HG02759 (cell line): ENCODE results near the gene PCDH9.

Source experiments
- ATAC-seq: cut with Tn5 transposase; IDR thresholded peaks from one replicate; pipeline ENCODE4 v1.9.1; 2021; ENCODE audit warnings: mild to moderate bottlenecking, moderate library complexity; ENCODE audit not compliant: unreplicated experiment

PCDH9 gene

DNA sequence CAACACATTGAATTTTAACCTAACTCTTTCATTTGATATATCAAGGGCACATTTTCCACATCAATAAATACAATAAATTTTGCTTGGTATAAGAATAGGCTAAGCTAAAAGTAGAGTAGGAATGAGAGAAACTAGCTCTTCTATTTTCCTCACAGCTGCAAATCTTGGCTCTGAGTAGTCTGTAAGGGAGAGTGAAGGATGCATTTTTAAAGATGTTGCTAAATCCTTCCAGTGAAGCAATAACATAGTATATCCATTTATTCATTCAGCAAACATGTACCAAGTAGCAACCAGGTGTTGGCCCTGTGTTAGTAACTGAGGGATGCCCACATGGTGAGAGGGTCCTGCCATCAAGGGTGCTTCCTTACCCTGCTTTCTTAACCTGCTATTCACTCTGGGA lies 799.9 kb downstream of the PCDH9 start:
- ATAC-seq, result no peak

DNA sequence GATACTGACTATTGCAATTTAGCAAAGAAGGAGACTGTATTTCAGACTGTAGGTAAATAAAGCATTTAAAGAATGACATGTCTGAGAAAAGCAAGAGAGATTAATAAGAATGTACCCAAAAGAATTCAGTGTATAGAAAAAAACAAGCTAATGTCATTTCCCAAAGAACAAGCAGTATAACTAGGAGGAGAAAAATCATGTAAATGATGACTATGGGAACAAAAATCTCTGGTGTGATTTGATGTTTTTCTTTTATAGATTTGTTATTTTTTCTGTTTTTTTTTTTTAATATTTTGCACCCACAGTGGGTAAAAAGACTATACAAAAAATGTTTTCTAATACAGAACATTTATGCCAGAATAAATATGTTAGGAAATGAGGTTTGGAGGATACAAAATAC lies 801.0 kb downstream of the PCDH9 start:
- ATAC-seq, result no peak

DNA sequence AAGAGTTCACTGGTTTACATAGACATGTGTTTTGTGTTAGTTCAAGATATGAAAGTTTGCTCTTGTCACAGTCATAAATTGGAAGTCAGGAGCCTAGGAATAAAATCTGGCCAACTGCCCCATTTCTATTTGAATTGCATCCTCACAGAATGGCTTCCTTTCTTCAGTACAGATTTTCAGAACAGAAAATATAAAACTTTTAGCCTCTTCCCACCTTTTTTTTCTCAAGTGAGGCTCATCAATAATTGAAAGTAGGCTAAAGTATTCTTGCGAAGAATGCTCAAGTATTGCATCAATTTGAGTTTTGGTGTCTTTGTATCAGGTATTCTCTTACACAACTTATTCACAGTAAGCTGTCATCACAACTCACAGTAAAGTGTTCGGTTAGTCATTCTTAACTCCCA lies 802.7 kb downstream of the PCDH9 start:
- ATAC-seq, result no peak

DNA sequence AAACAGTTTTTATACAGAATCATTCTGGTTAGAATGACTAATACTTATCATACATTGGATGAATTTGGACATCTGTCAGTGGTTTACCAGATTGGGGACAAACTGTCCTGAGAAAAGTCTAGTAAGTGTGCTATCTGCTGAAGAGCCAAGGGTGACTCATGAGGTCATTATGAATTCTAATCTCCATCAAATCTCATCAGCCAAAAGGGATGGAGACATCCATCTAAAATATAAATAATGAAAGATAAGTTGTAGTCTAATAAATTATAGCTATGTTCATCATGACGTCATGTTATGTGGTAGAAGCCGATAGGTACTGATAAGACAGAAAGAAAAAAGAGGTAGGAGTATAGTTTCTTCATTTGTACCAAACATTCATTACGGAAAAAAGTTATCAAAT lies 804.4 kb downstream of the PCDH9 start:
- ATAC-seq, result no peak

DNA sequence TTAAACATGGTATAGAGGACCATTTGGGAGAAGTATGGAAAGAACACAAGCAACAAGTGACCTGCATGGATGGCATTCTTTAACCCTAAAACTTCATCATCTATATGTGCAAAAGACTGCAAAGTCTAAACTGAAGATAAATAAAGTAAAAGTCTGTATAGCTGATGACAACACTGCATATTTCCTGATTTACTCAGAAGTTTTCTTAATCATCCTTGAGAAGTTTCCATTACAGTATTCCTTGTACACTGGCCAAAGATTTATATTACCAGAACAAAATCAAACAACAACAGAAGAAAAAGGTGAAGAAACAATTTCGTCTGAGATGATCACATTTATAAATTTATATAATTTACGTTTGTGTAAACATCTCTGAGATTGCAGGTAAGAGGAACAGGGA lies 805.7 kb downstream of the PCDH9 start:
- no peak for ATAC-seq

DNA sequence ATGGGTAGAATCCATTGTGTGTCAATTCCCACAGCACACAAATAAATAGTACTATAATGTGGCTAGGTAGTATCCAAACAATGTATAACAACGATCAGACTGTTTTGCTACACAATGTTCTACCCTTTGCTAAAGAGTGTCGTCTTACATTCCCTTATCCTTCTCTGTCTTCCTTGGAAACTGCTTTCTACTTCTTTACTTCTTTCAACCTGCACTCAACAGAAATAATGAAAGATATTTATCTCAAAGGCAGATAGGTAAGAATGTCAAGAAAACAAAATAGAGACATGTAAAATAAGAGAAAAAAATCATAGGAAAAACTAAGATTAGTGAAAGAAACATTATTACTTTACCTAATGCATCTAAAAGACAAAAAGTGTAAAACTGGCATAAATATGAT lies 814.7 kb downstream of the PCDH9 start:
- ATAC-seq, result no peak

DNA sequence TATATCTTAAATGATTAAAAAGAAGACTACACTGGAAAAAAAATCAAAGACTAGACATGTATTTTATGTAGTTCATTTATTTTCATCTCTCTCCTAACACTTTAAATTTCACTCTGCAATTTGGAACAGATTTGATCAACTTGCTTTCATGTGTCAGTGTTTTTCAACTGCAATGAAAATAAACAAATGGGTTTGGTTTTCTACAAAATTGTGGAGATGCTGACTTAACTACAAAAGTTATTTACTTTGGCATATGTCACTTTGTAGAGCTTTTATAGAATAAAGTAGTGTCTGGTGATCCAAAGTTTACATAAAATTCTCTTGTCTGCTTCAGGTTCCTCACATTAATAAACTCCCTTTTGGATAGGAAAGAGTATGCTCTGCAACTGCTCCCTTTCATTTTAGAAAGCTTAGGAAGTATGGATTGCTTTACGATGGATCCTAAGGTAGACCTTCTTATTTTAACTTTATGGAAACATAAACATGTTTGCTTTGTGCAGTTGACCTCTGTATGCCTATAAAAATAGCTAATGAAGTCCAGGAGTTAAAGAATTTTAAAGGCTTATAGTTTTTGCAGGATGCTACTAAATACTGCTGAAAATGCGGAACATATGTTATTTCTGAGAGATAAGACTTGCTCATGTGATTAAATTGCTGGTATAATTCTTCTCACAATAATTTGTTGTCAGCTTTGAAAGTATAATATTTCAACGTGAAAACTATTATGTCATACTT lies 815.9 kb downstream of the PCDH9 start:
- ATAC-seq, result no peak

DNA sequence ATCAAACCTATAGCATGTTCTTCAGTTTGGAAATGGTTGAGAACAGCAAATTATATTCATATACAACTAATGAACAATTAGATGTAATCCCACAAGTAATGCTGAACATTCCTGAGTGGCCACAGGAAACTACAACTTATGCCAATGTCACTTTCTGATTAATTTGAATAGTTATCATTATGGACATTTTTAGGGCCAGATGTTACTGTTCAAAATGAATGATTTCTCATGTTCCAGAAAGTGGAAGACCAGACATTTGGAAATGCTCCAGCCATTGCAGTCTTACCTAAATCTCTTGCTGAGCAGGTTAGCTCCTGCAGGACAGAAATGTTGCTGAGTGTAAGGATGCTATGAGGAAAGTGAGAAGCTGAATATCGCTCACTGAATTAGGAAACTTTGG lies 819.8 kb downstream of the PCDH9 start:
- ATAC-seq, result no peak

DNA sequence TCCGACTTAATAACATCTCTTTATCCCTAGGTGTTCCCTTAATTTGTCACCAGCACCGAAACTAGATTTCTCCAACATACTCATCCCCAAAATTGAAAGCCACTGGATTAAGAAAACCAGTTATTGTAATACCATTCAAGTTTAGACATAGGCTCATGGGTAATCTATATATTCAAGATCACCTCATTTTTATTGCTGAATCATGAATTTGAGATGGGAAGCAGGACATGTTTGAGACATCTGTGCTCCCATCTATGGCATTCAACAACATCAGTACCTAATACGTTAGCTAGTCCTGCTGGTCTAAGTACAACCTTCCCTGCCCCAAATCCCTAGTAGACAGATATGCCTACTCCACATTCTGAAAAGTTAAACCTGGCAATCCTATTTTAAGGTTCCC lies 820.6 kb downstream of the PCDH9 start:
- ATAC-seq, result no peak

DNA sequence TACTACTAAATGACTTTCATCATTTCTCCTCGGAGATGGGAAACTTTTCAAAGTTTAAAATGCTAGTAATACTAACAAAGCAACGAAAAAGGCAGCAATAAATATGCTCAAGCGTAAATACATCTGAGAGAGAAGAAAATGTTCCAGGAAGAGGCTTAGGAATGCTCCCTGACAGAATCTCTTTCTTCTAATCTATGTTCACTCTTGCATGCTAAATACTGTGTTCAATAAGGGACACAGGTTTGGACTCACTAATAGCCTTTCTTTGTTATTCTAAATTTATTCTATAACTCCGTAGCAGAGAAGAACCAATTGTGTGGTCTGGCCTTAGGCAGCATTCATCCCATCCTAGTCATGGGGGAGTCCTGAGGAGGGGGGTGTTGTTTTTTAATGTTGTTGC lies 823.0 kb downstream of the PCDH9 start:
- no peak for ATAC-seq

DNA sequence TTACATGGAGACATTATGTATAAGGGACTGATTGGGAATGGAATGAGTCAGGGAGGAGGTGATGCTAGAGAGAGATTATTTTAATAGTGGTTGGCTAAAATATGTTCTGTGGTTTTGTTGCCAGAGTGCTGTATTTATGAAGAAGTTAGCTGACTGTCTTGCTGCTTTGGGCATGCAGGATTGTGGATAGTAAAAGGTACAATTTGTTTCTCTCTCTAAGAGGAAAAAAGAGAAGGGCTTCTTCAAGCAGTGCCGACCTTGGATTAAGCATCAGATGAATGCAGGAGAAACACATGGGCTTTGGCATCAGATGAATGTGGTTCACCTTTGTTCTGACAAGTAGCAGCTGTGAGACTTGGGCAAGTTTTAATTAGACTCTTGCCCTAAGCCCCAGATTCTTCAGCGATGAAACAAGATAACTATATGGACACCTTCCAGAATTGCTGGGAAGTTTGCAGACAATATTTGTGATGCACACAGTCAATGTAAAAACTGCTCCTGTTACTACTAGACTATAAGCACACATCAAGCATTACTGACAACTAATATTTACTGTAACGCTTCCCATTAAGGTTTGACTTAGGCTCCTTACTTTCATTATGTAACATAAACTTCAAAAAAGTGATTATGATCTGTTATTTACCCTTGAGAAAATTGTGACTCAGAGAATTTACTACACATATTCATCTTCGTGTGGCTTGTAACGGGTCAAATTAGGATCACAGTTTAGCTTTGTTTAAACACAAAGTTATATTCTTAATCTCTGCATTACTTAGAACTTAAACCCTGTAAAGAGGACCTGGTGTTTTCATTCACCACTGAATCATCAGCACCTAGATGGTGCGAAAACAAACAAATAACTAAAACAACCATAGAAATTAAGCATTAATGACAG lies 824.0 kb downstream of the PCDH9 start:
- no peak for ATAC-seq

DNA sequence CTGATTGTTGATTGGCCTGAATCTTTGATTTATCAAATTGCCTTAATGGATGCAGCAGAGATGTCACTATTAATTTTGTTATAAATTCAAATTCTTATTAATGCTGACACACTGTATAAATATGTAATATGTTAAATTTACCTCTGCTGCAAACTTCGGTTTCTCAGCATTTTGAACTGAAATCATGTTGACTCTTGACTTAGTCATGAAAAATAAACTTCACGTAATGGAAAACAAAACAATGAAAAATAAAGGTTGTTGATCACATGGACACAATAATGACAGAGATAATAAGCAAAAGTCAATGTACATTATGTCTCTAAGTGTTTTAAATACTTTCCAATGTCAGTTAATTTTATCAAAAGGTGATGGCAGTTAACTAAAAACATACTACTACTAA lies 827.6 kb downstream of the PCDH9 start:
- no peak for ATAC-seq

DNA sequence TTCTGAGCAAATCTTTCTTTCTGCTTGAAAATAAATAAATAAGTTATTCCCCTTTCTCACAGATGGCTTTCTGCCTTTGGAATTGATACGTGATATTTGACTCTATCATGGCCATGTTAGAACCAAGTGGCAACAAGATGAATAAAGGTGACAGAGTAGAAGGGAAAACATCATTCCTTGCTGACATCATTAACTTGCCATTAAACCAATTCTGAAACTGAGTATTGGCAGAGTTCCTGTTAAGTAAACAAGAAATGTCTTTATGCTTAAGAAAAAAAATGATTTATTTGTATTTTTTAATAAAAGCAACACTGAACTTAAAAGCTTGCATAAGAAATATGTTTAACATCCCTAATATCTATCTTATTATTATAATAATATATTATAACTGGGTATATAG lies 828.1 kb downstream of the PCDH9 start:
- ATAC-seq, result no peak

DNA sequence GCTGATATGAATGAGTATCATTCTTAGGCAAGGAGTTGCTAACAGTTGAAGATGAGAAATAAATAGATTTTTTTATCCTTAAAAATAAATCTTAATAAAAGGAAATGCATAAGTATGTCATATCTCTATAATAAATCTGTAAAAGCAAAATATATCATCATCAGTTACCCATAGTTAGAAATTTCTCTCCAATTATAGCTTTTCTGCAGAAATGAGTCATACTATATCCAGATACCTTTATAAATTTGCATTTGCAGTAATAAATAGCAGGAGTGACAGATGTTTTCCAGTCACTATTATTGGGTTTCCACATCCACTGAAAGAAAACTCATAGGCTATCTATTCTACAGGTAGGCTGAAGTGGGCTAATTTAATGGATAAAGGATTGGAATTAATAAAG lies 829.8 kb downstream of the PCDH9 start:
- ATAC-seq, result no peak

DNA sequence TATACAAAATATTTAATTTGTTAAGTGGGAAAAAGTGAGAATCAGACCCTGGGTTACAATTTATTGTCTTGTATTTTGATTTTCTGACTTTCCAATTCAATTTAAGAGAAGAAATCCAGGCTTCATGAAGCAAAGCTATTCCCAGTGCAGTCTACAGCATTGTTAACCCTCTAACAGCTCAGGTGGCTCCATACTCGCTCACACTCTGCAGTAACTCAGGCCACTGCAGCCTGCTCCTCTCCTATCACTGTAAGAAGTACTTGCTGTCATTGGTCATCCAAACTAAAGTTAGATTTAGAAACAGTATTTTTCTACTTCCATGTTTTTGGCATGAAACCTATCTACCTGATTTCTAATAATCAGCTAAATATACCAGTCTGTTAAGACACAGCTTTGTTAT lies 830.3 kb downstream of the PCDH9 start:
- no peak for ATAC-seq

DNA sequence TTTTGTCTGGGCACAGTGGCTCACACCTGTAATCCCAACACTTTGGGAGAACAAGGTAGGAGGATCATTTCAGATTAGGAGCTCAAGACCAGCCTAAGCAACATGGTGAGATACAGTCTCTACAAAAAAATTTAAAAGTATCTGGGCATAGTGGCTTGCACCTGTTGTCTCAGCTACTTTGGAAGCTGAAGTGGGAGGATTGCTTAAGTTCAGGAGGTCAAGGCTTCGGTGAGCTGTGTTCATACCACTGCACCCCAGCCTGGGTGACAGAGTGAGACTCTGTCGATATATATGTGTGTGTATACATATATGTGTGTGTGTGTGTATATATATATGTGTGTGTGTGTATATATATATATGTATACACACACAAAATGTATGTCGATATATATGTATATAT lies 833.0 kb downstream of the PCDH9 start:
- ATAC-seq, result no peak

DNA sequence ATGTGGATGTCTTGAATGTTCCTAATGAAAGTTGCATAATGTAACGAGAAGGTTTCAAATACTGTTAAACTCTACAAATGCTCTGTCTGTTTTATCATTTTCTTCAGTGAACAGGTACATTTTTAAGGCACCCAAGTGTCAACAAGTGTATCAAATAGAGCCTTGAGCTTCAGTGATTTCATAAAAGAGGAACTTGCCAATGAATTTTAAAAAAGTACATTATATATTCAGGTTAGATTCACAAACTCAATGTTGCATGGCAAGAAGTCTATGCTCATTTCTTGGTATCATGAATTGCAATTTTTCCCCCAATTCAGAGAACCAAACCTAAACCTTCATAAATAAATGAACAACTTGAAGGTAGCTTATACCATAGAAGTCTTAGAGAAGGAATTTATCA lies 838.8 kb downstream of the PCDH9 start:
- no peak for ATAC-seq

DNA sequence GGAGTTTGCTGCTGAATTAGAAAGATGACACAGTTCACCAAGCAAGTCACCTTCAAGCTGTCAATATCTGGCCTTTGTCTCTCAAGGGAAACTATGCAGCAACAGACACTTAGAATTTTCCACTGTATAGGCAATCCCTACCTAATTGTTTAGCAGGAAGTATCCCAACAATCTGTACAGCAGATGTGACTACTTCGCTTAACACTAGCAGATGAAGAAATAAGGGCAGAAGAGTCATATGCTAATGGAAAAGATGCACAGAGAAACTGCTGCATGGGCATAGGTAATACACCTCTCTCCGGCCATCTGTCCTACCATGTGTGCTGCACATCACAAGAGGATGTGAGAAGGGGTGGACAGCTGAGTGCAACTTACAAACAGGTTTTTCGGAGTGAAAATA lies 851.2 kb downstream of the PCDH9 start:
- ATAC-seq, result no peak

DNA sequence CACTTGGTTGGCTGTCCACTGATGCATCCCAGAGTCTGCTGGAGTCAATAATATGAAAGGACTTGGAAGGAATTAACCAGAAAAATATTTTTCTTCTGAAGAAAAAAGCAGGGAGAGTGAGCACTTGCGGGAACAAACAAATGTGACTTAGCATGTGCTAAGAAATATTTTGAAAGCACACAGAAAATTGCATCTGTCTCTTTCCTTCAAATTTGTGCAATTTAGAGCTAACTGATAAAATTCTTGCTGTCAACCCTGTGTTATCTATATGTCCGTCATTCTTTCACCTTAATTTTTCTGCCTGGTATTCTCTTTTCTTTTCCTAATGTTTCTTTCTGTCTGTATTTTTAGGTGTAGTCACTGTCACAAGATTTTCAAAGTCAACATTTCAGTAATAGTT lies 852.6 kb downstream of the PCDH9 start:
- no peak for ATAC-seq

DNA sequence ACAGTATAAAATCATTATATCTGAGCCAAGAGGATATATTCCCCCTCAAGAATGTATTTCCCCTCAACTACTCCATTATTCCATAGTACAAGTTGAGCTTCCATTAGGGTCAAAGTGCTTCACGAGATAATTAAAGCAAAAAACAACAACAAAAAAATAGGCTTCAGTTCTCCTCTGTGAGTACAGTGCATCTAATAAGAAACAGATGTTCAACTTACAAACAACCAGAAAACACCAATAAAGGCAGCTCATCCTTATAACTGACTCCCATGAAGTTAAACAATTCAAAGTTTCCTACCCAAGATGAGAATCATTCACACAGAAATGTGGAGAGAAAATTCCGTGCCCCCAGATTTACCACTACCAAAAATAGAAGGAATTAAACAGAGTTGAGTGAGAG lies 854.4 kb downstream of the PCDH9 start:
- ATAC-seq, result no peak

DNA sequence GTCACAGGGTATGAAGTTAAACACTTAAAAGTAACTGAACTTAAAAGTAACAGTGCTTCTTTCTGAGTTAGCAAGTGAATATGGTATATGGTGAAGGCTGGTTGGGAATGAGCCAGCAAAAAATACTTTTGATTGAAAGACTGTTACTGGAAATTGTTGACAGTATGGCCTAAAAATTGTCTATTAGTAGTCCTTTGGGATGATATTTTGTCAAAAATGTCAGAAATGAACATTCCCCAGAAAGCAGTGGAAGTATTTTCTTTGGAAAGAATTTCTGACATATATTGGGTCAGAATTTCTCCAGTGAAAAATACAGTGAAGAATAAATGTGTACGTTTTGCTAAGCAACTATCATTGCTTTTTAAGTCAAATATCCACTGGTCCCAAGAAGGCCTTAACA lies 860.5 kb downstream of the PCDH9 start:
- no peak for ATAC-seq

DNA sequence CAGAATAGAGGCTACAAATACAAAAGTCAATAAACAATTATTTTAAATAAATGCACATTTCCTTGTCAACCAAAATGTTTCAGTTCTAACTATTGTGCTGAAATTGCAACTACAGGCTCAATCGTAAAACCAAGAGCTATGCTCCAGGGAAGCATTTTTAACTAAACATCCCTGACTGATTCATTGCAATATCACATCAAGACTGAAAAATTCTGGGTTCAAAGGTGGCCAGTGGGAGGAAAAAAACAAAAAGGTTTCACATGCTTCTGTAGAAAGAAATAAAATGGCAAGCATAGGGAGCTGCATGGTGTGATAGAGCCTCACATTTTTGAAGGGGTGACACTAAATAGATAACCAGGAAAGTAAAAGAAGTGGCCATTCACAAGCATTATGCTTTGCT lies 862.8 kb downstream of the PCDH9 start:
- ATAC-seq, result no peak
